ENCODE measurements around the gene CACNB1. TPM values are rescaled to one million over a fixed set of nuclear protein-coding genes. Genes with fewer than 3 reads are reported as not detected.

The CACNB1 gene
- total RNA-seq, 1 experiment from 2014 or later, result 4.3 TPM

DNA sequence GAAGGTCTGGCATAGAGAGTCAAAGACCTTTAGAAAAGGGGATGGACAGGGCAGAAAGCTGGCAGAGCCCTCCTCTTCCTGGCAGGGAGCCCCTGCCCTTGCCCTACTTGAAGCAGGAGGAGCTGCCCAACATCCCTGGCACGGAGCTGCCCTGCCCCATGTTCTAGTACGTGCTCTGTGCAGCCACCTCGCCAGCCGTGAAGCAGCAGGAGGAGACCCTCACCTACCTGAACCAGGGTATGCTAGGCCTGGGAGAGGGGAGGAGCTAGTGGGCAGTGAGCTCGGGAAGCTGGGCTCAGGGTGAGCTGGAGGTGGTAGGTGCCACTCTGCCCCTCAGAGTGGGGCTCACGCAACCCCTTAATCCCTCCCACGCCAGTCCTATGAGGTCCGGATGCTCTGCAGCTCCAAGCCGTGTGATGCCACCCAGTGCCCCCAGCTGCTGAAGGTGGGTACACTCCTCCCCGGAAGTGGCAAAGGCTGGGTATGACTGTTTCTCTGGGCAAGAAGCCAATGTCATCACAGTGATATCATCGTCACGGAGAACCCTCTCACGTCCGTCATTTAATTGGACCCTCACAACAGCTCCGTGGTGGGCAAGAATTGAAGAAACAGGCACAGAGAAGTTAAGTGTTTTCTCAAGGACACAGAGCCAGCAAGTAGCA is 41.0 kb upstream of the CACNB1 start:
- DNase-seq, result peak; percentile 86
- BruUV-seq (replicated peaks), result no TSS peak

DNA sequence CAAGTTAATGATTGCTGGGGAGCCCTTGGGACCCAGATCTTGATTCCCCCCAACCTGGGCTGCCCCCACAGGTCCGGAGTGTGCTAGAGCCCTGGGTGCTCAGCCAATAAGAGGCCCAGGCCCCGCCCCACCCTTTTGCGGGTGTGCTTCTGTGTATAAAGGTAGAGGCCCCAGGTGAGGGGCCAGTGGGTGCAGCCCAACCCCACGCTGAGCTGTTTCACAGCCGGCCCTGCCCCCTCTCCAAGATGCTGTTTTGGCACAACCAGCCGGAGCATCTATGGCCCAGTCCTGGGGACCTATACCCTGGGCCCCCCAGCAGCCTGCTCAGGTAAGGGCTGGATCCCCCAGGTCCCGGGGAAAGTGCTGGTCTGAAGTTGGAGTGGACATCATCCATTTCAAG is 40.1 kb upstream of the CACNB1 start:
- no TSS peak for BruUV-seq (replicated peaks)
- Histone ChIP-seq H4K20me1 (ENCODE audit: low read length) (no peaks in the 10 kb centered on the region), H3K4me1 (ENCODE audit: insufficient read depth, low read length) (peaks cover 11% of the 10 kb centered on the region), H3K36me3 (ENCODE audit: low read depth, low read length) (no peaks in the 10 kb centered on the region; the same call in 1 of the 2 replicates), H3K4me3 (ENCODE audit: low read length) (no peak overlapping the region), H3K4me2 (ENCODE audit: low read length) (no peak overlapping the region), H3K27me3 (ENCODE audit: low read length) (no peaks in the 10 kb centered on the region), H3K79me2 (ENCODE audit: low read length) (no peaks in the 10 kb centered on the region), H3K27ac (ENCODE audit: low read length) (no peak overlapping the region), H2AFZ (ENCODE audit: low read length) (no peak overlapping the region), H3F3A (ENCODE audit: low read length, unreplicated experiment) (no peaks in the 10 kb centered on the region), H3K9ac (ENCODE audit: low read length) (no peak overlapping the region), H3K9me3 (ENCODE audit: low read length) (no peaks in the 10 kb centered on the region), H3K9me2 (replicated peaks; ENCODE audit: low read length) (no peaks in the 10 kb centered on the region)
- DNase-seq (no peak), ATAC-seq (no peak)
- intact Hi-C loops (cut with micrococcal nuclease), result loop anchor here (10.0 kb wide), 1 partner anchor 173 kb away; no protein-coding TSS in a partner anchor
- TF ChIP-seq, protein P1, sequence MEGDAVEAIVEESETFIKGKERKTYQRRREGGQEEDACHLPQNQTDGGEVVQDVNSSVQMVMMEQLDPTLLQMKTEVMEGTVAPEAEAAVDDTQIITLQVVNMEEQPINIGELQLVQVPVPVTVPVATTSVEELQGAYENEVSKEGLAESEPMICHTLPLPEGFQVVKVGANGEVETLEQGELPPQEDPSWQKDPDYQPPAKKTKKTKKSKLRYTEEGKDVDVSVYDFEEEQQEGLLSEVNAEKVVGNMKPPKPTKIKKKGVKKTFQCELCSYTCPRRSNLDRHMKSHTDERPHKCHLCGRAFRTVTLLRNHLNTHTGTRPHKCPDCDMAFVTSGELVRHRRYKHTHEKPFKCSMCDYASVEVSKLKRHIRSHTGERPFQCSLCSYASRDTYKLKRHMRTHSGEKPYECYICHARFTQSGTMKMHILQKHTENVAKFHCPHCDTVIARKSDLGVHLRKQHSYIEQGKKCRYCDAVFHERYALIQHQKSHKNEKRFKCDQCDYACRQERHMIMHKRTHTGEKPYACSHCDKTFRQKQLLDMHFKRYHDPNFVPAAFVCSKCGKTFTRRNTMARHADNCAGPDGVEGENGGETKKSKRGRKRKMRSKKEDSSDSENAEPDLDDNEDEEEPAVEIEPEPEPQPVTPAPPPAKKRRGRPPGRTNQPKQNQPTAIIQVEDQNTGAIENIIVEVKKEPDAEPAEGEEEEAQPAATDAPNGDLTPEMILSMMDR (conservative IDR thresholded peaks at IDR 0.05; ENCODE audit: low read depth, low read length), result no peak
- TF ChIP-seq EZH2 (IDR thresholded peaks at IDR 0.05; ENCODE audit: low read length, unreplicated experiment) (no peak), EZH2phosphoT487 (IDR thresholded peaks at IDR 0.05; ENCODE audit: borderline replicate concordance, low read length) (no peak)
- ChIA-PET CTCF (interaction anchor here (0.6 kb wide), 1 partner anchor 160 kb away, joined by 5 read pairs; no protein-coding TSS in a partner anchor), POLR2A (ENCODE audit: unreplicated experiment) (no interaction called here)

More for the DNA sequence above, 41.0 kb upstream of the CACNB1 start:
- H3K27ac ChIP-seq (ENCODE audit: low read length), result no peak overlapping the region
- H3K79me2 ChIP-seq (ENCODE audit: low read length), result no peaks in the 10 kb centered on the region
- H4K20me1 ChIP-seq (ENCODE audit: low read length), result no peaks in the 10 kb centered on the region
- ChIA-PET CTCF (interaction anchor here (0.6 to 1.7 kb wide), 3 partner anchors 29 to 74 kb away, joined by 3 to 8 read pairs (median 6); no protein-coding TSS in a partner anchor), POLR2A (ENCODE audit: unreplicated experiment) (no interaction called here)
- peak overlapping the region; percentile 56; the same call in 1 of the 2 replicates for H2AFZ ChIP-seq (ENCODE audit: low read length)
- H3K9me2 ChIP-seq (replicated peaks; ENCODE audit: low read length), result no peaks in the 10 kb centered on the region
- intact Hi-C loops (cut with micrococcal nuclease), result loop anchor here (10.0 kb wide), 1 partner anchor 174 kb away; no protein-coding TSS in a partner anchor
- H3K4me3 ChIP-seq (ENCODE audit: low read length), result peak overlapping the region; percentile 32; the same call in 1 of the 2 replicates
- H3K36me3 ChIP-seq (ENCODE audit: low read depth, low read length), result no peaks in the 10 kb centered on the region; the same call in 1 of the 2 replicates
- H3K4me1 ChIP-seq (ENCODE audit: insufficient read depth, low read length), result peaks cover 11% of the 10 kb centered on the region
- no peaks in the 10 kb centered on the region for H3K9me3 ChIP-seq (ENCODE audit: low read length)
- no peak overlapping the region for H3K9ac ChIP-seq (ENCODE audit: low read length)
- ATAC-seq, result peak; percentile 78
- no peaks in the 10 kb centered on the region for H3F3A ChIP-seq (ENCODE audit: low read length, unreplicated experiment)
- peak overlapping the region; percentile 46 for H3K4me2 ChIP-seq (ENCODE audit: low read length)
- TF ChIP-seq EZH2 (IDR thresholded peaks at IDR 0.05; ENCODE audit: low read length, unreplicated experiment) (no peak), EZH2phosphoT487 (IDR thresholded peaks at IDR 0.05; ENCODE audit: borderline replicate concordance, low read length) (no peak)
- TF ChIP-seq, protein P1 (conservative IDR thresholded peaks at IDR 0.05; ENCODE audit: low read depth, low read length), result no peak
- H3K27me3 ChIP-seq (ENCODE audit: low read length), result no peaks in the 10 kb centered on the region

DNA sequence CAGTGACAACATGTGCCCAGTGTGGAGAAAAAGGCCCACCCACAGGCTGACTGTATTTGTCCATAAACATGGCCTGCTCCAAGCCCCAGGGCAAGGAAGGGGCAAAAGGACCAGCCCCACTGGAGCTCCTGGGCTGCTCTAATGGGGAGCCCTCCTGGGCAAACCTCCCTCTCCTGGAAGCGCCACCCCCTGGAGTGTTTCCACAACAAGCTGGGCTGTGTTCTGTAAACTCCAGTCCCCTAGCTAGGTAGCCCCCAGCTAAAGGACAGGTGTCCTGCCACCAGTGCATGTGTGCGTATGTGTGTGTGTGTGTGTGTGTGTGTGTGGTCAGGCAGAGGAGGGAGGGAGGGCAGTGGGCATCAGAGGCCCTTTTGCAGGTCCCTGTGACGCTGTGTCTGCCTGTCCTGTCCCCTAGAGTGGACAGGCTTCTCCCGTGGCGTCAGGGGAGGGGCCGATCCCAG is 39.5 kb upstream of the CACNB1 start:
- DNase-seq (no peak), ATAC-seq (no peak)
- Histone ChIP-seq H3K4me2 (ENCODE audit: low read length) (no peak overlapping the region), H3K36me3 (ENCODE audit: low read depth, low read length) (no peaks in the 10 kb centered on the region; the same call in 1 of the 2 replicates), H3K4me3 (ENCODE audit: low read length) (no peak overlapping the region), H3K9me3 (ENCODE audit: low read length) (no peaks in the 10 kb centered on the region), H3K4me1 (ENCODE audit: insufficient read depth, low read length) (peaks cover 11% of the 10 kb centered on the region), H2AFZ (ENCODE audit: low read length) (no peak overlapping the region), H3K27ac (ENCODE audit: low read length) (no peak overlapping the region), H3K79me2 (ENCODE audit: low read length) (no peaks in the 10 kb centered on the region), H3K27me3 (ENCODE audit: low read length) (no peaks in the 10 kb centered on the region), H3K9me2 (replicated peaks; ENCODE audit: low read length) (no peaks in the 10 kb centered on the region), H3K9ac (ENCODE audit: low read length) (no peak overlapping the region), H3F3A (ENCODE audit: low read length, unreplicated experiment) (no peaks in the 10 kb centered on the region), H4K20me1 (ENCODE audit: low read length) (no peaks in the 10 kb centered on the region)
- ChIA-PET CTCF (interaction anchor here (0.6 kb wide), 1 partner anchor 160 kb away, joined by 5 read pairs; no protein-coding TSS in a partner anchor), POLR2A (ENCODE audit: unreplicated experiment) (no interaction called here)
- TF ChIP-seq EZH2phosphoT487 (IDR thresholded peaks at IDR 0.05; ENCODE audit: borderline replicate concordance, low read length), result no peak
- TF ChIP-seq EZH2 (IDR thresholded peaks at IDR 0.05; ENCODE audit: low read length, unreplicated experiment), result no peak
- TF ChIP-seq, protein P1 (conservative IDR thresholded peaks at IDR 0.05; ENCODE audit: low read depth, low read length), result no peak
- BruUV-seq (replicated peaks), result no TSS peak
- intact Hi-C loops (cut with micrococcal nuclease), result loop anchor here (10.0 kb wide), 1 partner anchor 172 kb away; no protein-coding TSS in a partner anchor

Measured in PC-3 (cell line).